Measurements from ENCODE around the gene CYP4F22. TPM values are rescaled to one million over a fixed set of nuclear protein-coding genes. Genes with fewer than 3 reads are reported as not detected.

CYP4F22 gene
- total RNA-seq, 1 donor from 2014 or later = not detected

- intact Hi-C loops (cut with micrococcal nuclease) = no loop called here
- no peaks in the 10 kb centered on the region for H3K36me3 Mint-ChIP-seq (ENCODE audit: low read depth)
- no peaks in the 10 kb centered on the region for H3K9me3 Mint-ChIP-seq
- DNase-seq (no peak), ATAC-seq (ENCODE audit: low read depth) (no peak)
- H3K4me3 Mint-ChIP-seq = no peak overlapping the region
- H3K27ac Mint-ChIP-seq = no peak overlapping the region
- no peak for TF ChIP-seq CTCF (IDR thresholded peaks at IDR 0.05)
- H3K4me1 Mint-ChIP-seq = no peaks in the 10 kb centered on the region
- peaks cover 18% of the 10 kb centered on the region for H3K27me3 Mint-ChIP-seq
- CTCF ChIA-PET = no interaction called here
- POLR2A ChIA-PET = no interaction called here
Observed at GRCh38 chr19:15498156-15498858, 10.0 kb upstream of the CYP4F22 start.

- Mint-ChIP-seq H3K36me3 (ENCODE audit: low read depth) (no peaks in the 10 kb centered on the region), H3K4me3 (no peak overlapping the region), H3K27ac (no peak overlapping the region), H3K9me3 (no peaks in the 10 kb centered on the region), H3K27me3 (peaks cover 17% of the 10 kb centered on the region), H3K4me1 (no peaks in the 10 kb centered on the region)
- TF ChIP-seq CTCF (IDR thresholded peaks at IDR 0.05) = no peak
- CTCF ChIA-PET = no interaction called here
- ATAC-seq (ENCODE audit: low read depth) (no peak), DNase-seq (no peak)
- intact Hi-C loops (cut with micrococcal nuclease) = no loop called here
- POLR2A ChIA-PET = no interaction called here
Observed at GRCh38 chr19:15498910-15499309, 9.4 kb upstream of the CYP4F22 start.

- ATAC-seq (ENCODE audit: low read depth) = no peak
- Mint-ChIP-seq H3K9me3 (no peaks in the 10 kb centered on the region), H3K27me3 (peaks cover 19% of the 10 kb centered on the region), H3K4me3 (no peak overlapping the region), H3K27ac (no peak overlapping the region), H3K4me1 (no peaks in the 10 kb centered on the region), H3K36me3 (ENCODE audit: low read depth) (no peaks in the 10 kb centered on the region)
- CTCF ChIA-PET = no interaction called here
- TF ChIP-seq CTCF (IDR thresholded peaks at IDR 0.05) = no peak
- no peak for DNase-seq
- intact Hi-C loops (cut with micrococcal nuclease) = no loop called here
- POLR2A ChIA-PET = interaction anchor here (0.7 kb wide), 1 partner anchor 25 kb away, joined by 7 read pairs; no protein-coding TSS in a partner anchor
Observed at GRCh38 chr19:15501596-15501995, 6.7 kb upstream of the CYP4F22 start.

GRCh38 chr19:15502264-15502663, 6.1 kb upstream of the CYP4F22 start:
- Mint-ChIP-seq H3K4me1 (no peaks in the 10 kb centered on the region), H3K9me3 (no peaks in the 10 kb centered on the region), H3K27ac (no peak overlapping the region), H3K4me3 (no peak overlapping the region), H3K36me3 (ENCODE audit: low read depth) (no peaks in the 10 kb centered on the region), H3K27me3 (peaks cover 22% of the 10 kb centered on the region)
- CTCF ChIA-PET = no interaction called here
- intact Hi-C loops (cut with micrococcal nuclease) = no loop called here
- POLR2A ChIA-PET = interaction anchor here (0.7 kb wide), 1 partner anchor 24 kb away, joined by 7 read pairs; no protein-coding TSS in a partner anchor
- TF ChIP-seq CTCF (IDR thresholded peaks at IDR 0.05) = no peak
- no peak for ATAC-seq (ENCODE audit: low read depth)
- DNase-seq = no peak

GRCh38 chr19:15506074-15506571, 2.2 kb upstream of the CYP4F22 start:
- intact Hi-C loops (cut with micrococcal nuclease) = no loop called here
- H3K36me3 Mint-ChIP-seq (ENCODE audit: low read depth) = no peaks in the 10 kb centered on the region
- POLR2A ChIA-PET = no interaction called here
- no peak for ATAC-seq (ENCODE audit: low read depth)
- H3K27ac Mint-ChIP-seq = no peak overlapping the region
- DNase-seq = no peak
- peaks cover 38% of the 10 kb centered on the region for H3K27me3 Mint-ChIP-seq
- peaks cover 10% of the 10 kb centered on the region for H3K4me1 Mint-ChIP-seq
- no peak for TF ChIP-seq CTCF (IDR thresholded peaks at IDR 0.05)
- H3K9me3 Mint-ChIP-seq = no peaks in the 10 kb centered on the region
- no peak overlapping the region for H3K4me3 Mint-ChIP-seq
- CTCF ChIA-PET = no interaction called here

Measured in activated B cell treated with CpG ODN at 0.5 μM for 24 hours (primary cell).